Transverse colon (tissue), 4 donors: ENCODE results near the gene ACVR1C.
"Not testable (repeated sequence)": the region's sequence is repeated elsewhere in the genome, so short reads cannot be mapped to it uniquely, and the experiment has no call there.

ENCODE experiments used
- CTCF ChIP-seq, 5 experiments: fragments of 200-600 bp in 3 of 5; fragments of 450-650 bp in 2 of 5; sonication (generic) in 3 of 5; IDR thresholded peaks; 1 replicate in 2 of 5; 2 replicates in 3 of 5; pipeline ENCODE4 v1.5.1; 2016 to 2017; ENCODE audit warnings: antibody characterized with exemption in 5 of 5, inconsistent platforms in 3 of 5, mild to moderate bottlenecking in 2 of 5, moderate library complexity in 1 of 5
- EP300 ChIP-seq: sonication (generic); formaldehyde crosslinking; IDR thresholded peaks from one replicate; pipeline ENCODE4 v1.6.1; 2017; ENCODE audit warnings: antibody characterized with exemption, low read depth
- POLR2AphosphoS5 ChIP-seq, 3 donors: sonication (generic); formaldehyde crosslinking; IDR thresholded peaks; one replicate each; pipeline ENCODE4 v1.6.1; 2016; ENCODE audit warnings: antibody characterized with exemption in 3 of 3

DNA sequence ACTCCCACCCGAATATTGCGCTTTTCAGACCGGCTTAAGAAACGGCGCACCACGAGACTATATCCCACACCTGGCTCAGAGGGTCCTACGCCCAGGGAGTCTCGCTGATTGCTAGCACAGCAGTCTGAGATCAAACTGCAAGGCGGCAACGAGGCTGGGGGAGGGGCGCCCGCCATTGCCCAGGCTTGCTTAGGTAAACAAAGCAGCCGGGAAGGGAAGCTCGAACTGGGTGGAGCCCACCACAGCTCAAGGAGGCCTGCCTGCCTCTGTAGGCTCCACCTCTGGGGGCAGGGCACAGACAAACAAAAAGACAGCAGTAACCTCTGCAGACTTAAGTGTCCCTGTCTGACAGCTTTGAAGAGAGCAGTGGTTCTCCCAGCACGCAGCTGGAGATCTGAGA, 62.0 kb downstream of the ACVR1C start:
- not testable (repeated sequence) for TF ChIP-seq CTCF (IDR thresholded peaks at IDR 0.05); POLR2AphosphoS5 (IDR thresholded peaks at IDR 0.05); EP300
